Gastroesophageal sphincter (tissue), 4 donors: ENCODE results near the gene ZBTB11. TPM values are rescaled to one million over a fixed set of nuclear protein-coding genes. Genes with fewer than 3 reads are reported as not detected.
"Not testable (repeated sequence)": the region's sequence is repeated elsewhere in the genome, so short reads cannot be mapped to it uniquely, and the experiment has no call there.

ENCODE experiments used
- ATAC-seq: fragments of 150-250 bp; one replicate; pipeline ENCODE4 v1.9.1; 2016; ENCODE audit warnings: mild to moderate bottlenecking, moderate library complexity
- H3K27ac ChIP-seq, 4 donors: fragments of 200-600 bp; sonication (generic) in 3 of 4; 1 replicate in 3 of 4; 2 replicates in 1 of 4; pipeline ENCODE4 v1.5.1; 2016 to 2019
- H3K27me3 ChIP-seq: fragments of 200-600 bp; sonication (generic); one replicate; pipeline ENCODE4 v1.5.1; 2019
- H3K36me3 ChIP-seq, 2 donors: fragments of 200-600 bp; sonication (generic); one replicate each; pipeline ENCODE4 v1.5.1; 2019; ENCODE audit warnings: control low read depth in 1 of 2
- H3K4me1 ChIP-seq, 3 donors: fragments of 200-600 bp; sonication (generic); 1 replicate in 2 of 3; 2 replicates in 1 of 3; pipeline ENCODE4 v1.5.1; 2016 to 2019; ENCODE audit warnings: control low read depth in 2 of 3
- H3K4me3 ChIP-seq, 2 donors: fragments of 200-600 bp; sonication (generic); one replicate each; pipeline ENCODE4 v1.5.1; 2019; ENCODE audit warnings: mild to moderate bottlenecking in 1 of 2, moderate library complexity in 1 of 2
- H3K9me3 ChIP-seq, 3 donors: fragments of 200-600 bp; sonication (generic); one replicate each; pipeline ENCODE4 v1.5.1; 2017 to 2019; ENCODE audit warnings: control low read depth in 2 of 3
- EP300 ChIP-seq: sonication (generic); formaldehyde crosslinking; IDR thresholded peaks from one replicate; pipeline ENCODE4 v1.6.1; 2017; ENCODE audit warnings: antibody characterized with exemption, mild to moderate bottlenecking
- POLR2A ChIP-seq, 2 donors: fragments of 450-650 bp; IDR thresholded peaks; one replicate each; pipeline ENCODE4 v1.6.1; 2017; ENCODE audit warnings: antibody characterized with exemption in 2 of 2, mild to moderate bottlenecking in 2 of 2, moderate library complexity in 1 of 2
- POLR2AphosphoS5 ChIP-seq: sonication (generic); formaldehyde crosslinking; IDR thresholded peaks from one replicate; pipeline ENCODE4 v1.6.1; 2017; ENCODE audit warnings: antibody characterized with exemption
- WGBS, 2 donors: methylation state at CpG; one replicate each; pipeline ENCODE4 v1.1.5; 2018; ENCODE audit warnings: low coverage in 1 of 2; 5-methylcytosine and 5-hydroxymethylcytosine counted together
- total RNA-seq, 4 donors: library from RNA; depleted of rRNA; stranded (reverse); fragments of >200 nt; gene quantifications; one replicate each; pipeline ENCODE4 v1.1.0, GENCODE V29; 2016
- TF ChIP-seq, protein P1 (sequence below), 4 experiments: fragments of 200-600 bp in 2 of 4; fragments of 450-650 bp in 2 of 4; sonication (generic) in 1 of 4; IDR thresholded peaks; one replicate each; pipeline ENCODE4 v1.5.1; 2017 to 2019; ENCODE audit warnings: antibody characterized with exemption in 4 of 4, mild to moderate bottlenecking in 2 of 4, moderate library complexity in 2 of 4

The ZBTB11 gene
- total RNA-seq, 4 donors from 2014 or later: 17.1 to 32.7 (median 23.6) TPM

- H3K4me1 ChIP-seq: peaks cover 0 to 5% (median 0%) of the 10 kb centered on the region in 3 donors
- TF ChIP-seq POLR2AphosphoS5 (no peak), POLR2A (IDR thresholded peaks at IDR 0.05) (no peak), EP300 (no peak)
- TF ChIP-seq, protein P1, sequence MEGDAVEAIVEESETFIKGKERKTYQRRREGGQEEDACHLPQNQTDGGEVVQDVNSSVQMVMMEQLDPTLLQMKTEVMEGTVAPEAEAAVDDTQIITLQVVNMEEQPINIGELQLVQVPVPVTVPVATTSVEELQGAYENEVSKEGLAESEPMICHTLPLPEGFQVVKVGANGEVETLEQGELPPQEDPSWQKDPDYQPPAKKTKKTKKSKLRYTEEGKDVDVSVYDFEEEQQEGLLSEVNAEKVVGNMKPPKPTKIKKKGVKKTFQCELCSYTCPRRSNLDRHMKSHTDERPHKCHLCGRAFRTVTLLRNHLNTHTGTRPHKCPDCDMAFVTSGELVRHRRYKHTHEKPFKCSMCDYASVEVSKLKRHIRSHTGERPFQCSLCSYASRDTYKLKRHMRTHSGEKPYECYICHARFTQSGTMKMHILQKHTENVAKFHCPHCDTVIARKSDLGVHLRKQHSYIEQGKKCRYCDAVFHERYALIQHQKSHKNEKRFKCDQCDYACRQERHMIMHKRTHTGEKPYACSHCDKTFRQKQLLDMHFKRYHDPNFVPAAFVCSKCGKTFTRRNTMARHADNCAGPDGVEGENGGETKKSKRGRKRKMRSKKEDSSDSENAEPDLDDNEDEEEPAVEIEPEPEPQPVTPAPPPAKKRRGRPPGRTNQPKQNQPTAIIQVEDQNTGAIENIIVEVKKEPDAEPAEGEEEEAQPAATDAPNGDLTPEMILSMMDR (IDR thresholded peaks at IDR 0.05): no peak
- no peaks in the 10 kb centered on the region for H3K27me3 ChIP-seq
- no peak overlapping the region for H3K4me3 ChIP-seq
- no peak for ATAC-seq
- no peak overlapping the region for H3K27ac ChIP-seq
- 68 to 83% methylated on average over 2 of the region's 2 CpGs for WGBS, 2 donors
- no peaks in the 10 kb centered on the region for H3K9me3 ChIP-seq
- no peaks in the 10 kb centered on the region for H3K36me3 ChIP-seq
Observed at GRCh38 chr3:101703169-101703568, 26.2 kb upstream of the ZBTB11 start.

GRCh38 chr3:101702726-101703125 lies 25.8 kb upstream of the ZBTB11 start:
- ATAC-seq: no peak
- WGBS, 2 donors: 80% methylated on average over 1 of the region's 1 CpG

GRCh38 chr3:101701696-101702634 lies 25.0 kb upstream of the ZBTB11 start:
- no peaks in the 10 kb centered on the region for H3K27me3 ChIP-seq
- peak; percentile 28 for ATAC-seq
- 76 to 85% methylated on average over 2 to 4 of the region's 7 CpGs for WGBS, 2 donors
- no peaks in the 10 kb centered on the region for H3K36me3 ChIP-seq
- no peak overlapping the region for H3K27ac ChIP-seq
- no peaks in the 10 kb centered on the region for H3K4me1 ChIP-seq
- H3K9me3 ChIP-seq: no peaks in the 10 kb centered on the region
- H3K4me3 ChIP-seq: no peak overlapping the region
- TF ChIP-seq, protein P1 (IDR thresholded peaks at IDR 0.05): no peak
- no peak for TF ChIP-seq POLR2AphosphoS5
- no peak for TF ChIP-seq EP300
- no peak for TF ChIP-seq POLR2A (IDR thresholded peaks at IDR 0.05)

More at GRCh38 chr3:101702726-101703125, 25.8 kb upstream of the ZBTB11 start:
- H3K4me3 ChIP-seq: no peak overlapping the region
- no peak overlapping the region for H3K27ac ChIP-seq
- peaks cover 0 to 5% (median 0%) of the 10 kb centered on the region in 3 donors for H3K4me1 ChIP-seq
- TF ChIP-seq EP300 (no peak), POLR2A (IDR thresholded peaks at IDR 0.05) (no peak), POLR2AphosphoS5 (no peak)
- TF ChIP-seq, protein P1 (IDR thresholded peaks at IDR 0.05): no peak
- no peaks in the 10 kb centered on the region for H3K9me3 ChIP-seq
- H3K27me3 ChIP-seq: no peaks in the 10 kb centered on the region
- no peaks in the 10 kb centered on the region for H3K36me3 ChIP-seq

DNA sequence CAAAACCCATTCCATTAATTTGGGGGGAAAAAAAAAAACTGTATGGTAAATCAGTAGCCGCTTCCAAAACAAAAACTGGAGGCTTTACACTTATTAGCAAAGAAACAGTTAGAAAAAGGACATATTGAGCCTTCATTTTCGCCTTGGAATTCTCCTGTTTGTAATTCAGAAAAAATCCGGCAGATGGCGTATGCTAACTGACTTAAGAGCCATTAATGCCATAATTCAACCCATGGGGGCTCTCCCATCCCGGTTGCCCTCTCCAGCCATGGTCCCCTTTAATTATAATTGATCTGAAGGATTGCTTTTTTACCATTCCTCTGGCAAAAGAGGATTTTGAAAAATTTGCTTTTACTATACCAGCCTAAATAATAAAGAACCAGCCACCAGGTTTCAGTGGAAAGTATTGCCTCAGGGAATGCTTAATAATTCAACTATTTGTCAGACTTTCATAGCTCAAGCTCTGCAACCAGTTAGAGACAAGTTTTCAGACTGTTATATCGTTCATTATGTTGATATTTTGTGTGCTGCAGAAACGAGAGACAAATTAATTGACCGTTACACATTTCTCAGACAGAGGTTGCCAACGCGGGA lies 18.9 kb upstream of the ZBTB11 start:
- TF ChIP-seq POLR2AphosphoS5: no peak
- TF ChIP-seq, protein P1 (IDR thresholded peaks at IDR 0.05): peak; percentile 68 to 86 (median 80)
- H3K27ac ChIP-seq: no peak overlapping the region
- WGBS, 2 donors: 28 to 34% methylated on average over 10 of the region's 10 CpGs
- no peaks in the 10 kb centered on the region for H3K36me3 ChIP-seq
- H3K27me3 ChIP-seq: no peaks in the 10 kb centered on the region
- no peak overlapping the region for H3K4me3 ChIP-seq
- no peak for ATAC-seq
- peaks cover 0 to 13% (median 0%) of the 10 kb centered on the region in 3 donors for H3K4me1 ChIP-seq
- no peaks in the 10 kb centered on the region for H3K9me3 ChIP-seq

- not testable (repeated sequence) for H3K27ac ChIP-seq, H3K36me3 ChIP-seq, H3K27me3 ChIP-seq, H3K9me3 ChIP-seq, ATAC-seq, H3K4me3 ChIP-seq
- peaks cover 0 to 15% (median 0%) of the 10 kb centered on the region in 3 donors for H3K4me1 ChIP-seq
- WGBS, 2 donors: 73 to 75% methylated on average over 3 to 4 of the region's 4 CpGs
Observed at GRCh38 chr3:101694836-101695235, 17.9 kb upstream of the ZBTB11 start.
